ENCODE measurements around the gene RHOB. TPM values are rescaled to one million over a fixed set of nuclear protein-coding genes. Genes with fewer than 3 reads are reported as not detected.

The RHOB gene
- polyA plus RNA-seq, 1 of the 3 experiments (the other 2 are of a cell fraction) = 50.3 TPM

GRCh38 chr2:20465716-20466394 lies 19.0 kb downstream of the RHOB start (continued):
- no peak for TF ChIP-seq REST (IDR thresholded peaks at IDR 0.05; ENCODE audit: low read depth, low read length)
- no peak for TF ChIP-seq CTCF (IDR thresholded peaks at IDR 0.05)
- no peak for TF ChIP-seq EZH2phosphoT487 (IDR thresholded peaks at IDR 0.05; ENCODE audit: borderline replicate concordance, low read depth)
- no peak for TF ChIP-seq JUND (IDR thresholded peaks at IDR 0.05)
- no peak for TF ChIP-seq GABPA (IDR thresholded peaks at IDR 0.05; ENCODE audit: low read depth)
- peak in 1 of 2 experiments; percentile 73; a peak in 2 of 4 replicates for TF ChIP-seq EP300 (IDR thresholded peaks at IDR 0.05; ENCODE audit: borderline replicate concordance in 1 of 2, low read depth in 1 of 2, low read length in 1 of 2)
- TF ChIP-seq FOSL2 (IDR thresholded peaks at IDR 0.05; ENCODE audit: borderline replicate concordance, low read depth) = no peak
- no peak for TF ChIP-seq TAF1 (IDR thresholded peaks at IDR 0.05; ENCODE audit: borderline replicate concordance, low read depth, low read length)
- no peak for TF ChIP-seq PBX3 (IDR thresholded peaks at IDR 0.05)
- TF ChIP-seq SIN3A (IDR thresholded peaks at IDR 0.05; ENCODE audit: borderline replicate concordance, low read depth, low read length) = no peak
- peak; percentile 68 for TF ChIP-seq GATA2 (CRISPR knock-in tag; IDR thresholded peaks at IDR 0.05)
- TF ChIP-seq YY1 (IDR thresholded peaks at IDR 0.05; ENCODE audit: low read depth) = no peak
- no peak for TF ChIP-seq TCF12 (IDR thresholded peaks at IDR 0.05)
- TF ChIP-seq FOXJ3 (CRISPR knock-in tag; IDR thresholded peaks at IDR 0.05) = no peak
- TF ChIP-seq RCOR1 (IDR thresholded peaks at IDR 0.05; ENCODE audit: low read length) = peak; percentile 50; the same call in 1 of the 2 replicates
- no peak for TF ChIP-seq RFX5 (IDR thresholded peaks at IDR 0.05; ENCODE audit: low read length)

All from SK-N-SH (cell line).